ENCODE results near the gene PTP4A1.

DNA sequence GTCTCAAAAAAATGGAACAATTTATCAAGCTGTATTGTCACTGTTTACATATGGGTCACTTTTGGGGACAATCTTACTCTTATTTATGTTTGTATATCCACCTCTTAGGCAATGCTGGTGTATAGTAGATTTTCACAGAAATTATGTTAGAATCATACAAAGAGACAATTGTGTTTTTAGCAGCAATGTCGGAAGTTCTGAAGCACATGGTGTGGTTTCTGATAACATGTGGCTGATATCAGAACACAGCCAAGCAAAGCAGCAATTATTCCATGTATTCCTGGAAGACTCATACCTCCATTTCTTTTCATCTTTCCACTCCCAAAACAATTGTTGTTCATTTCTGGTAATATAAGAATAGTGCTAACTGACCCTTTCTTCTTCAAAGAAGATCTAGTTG lies 17.5 kb upstream of the PTP4A1 start:
- TF ChIP-seq CTCF (IDR thresholded peaks at IDR 0.05): no peak
- TF ChIP-seq EZH2phosphoT487 (IDR thresholded peaks at IDR 0.05): no peak
- no peak for TF ChIP-seq EZH2 (IDR thresholded peaks at IDR 0.05)
